IMR-90 (cell line): ENCODE measurements around the gene ZDHHC7. TPM values are rescaled to one million over a fixed set of nuclear protein-coding genes. Genes with fewer than 3 reads are reported as not detected.

ENCODE experiments used
- ATAC-seq: fragments of 200-7000 bp; cut with Tn5 transposase; 2 replicates; pipeline ENCODE4 v1.9.1; 2020; ENCODE audit warnings: low read depth, mild to moderate bottlenecking, moderate library complexity
- BruUV-seq: library from RNA; stranded (reverse); fragments of 400-500 nt; replicated peaks from 2 replicates; lab custom pipeline; 2021; lab: Mats Ljungman, UMichigan
- CTCF ChIA-PET: fragments of 300-600 bp; formaldehyde crosslinking; extraction: SDS; loops from one replicate; lab custom pipeline; 2021; ENCODE audit warnings: antibody characterized with exemption; lab: Yijun Ruan, JAX
- POLR2A ChIA-PET: fragments of 300-600 bp; sonication (Branson Sonifier 250); formaldehyde crosslinking; loops from one replicate; lab custom pipeline; 2022; ENCODE audit warnings: antibody characterized with exemption; ENCODE audit not compliant: unreplicated experiment; lab: Charles Lee
- DNase-seq: peaks from one replicate; pipeline ENCODE4 v3.0.0; 2013
- H2AFZ ChIP-seq: replicated peaks from 2 replicates; pipeline ENCODE3; 2013; ENCODE audit warnings: low read length, mild to moderate bottlenecking; ENCODE audit not compliant: poor library complexity
- H2AK5ac ChIP-seq: 2 replicates; pipeline ENCODE4 v1.6.1; 2013; ENCODE audit warnings: low read depth, low read length, inconsistent platforms
- H2AK9ac ChIP-seq: replicated peaks from 2 replicates; pipeline ENCODE3; 2013; ENCODE audit warnings: mild to moderate bottlenecking, low read depth, low read length, moderate library complexity; ENCODE audit not compliant: poor library complexity
- H2BK120ac ChIP-seq: 2 replicates; pipeline ENCODE4 v1.6.1; 2013; ENCODE audit warnings: low read depth, low read length, inconsistent platforms
- H2BK15ac ChIP-seq: 3 replicates; pipeline ENCODE4 v1.6.1; 2013; ENCODE audit warnings: low read depth, low read length, inconsistent platforms
- H2BK20ac ChIP-seq: 2 replicates; pipeline ENCODE4 v1.6.1; 2013; ENCODE audit warnings: low read depth, mild to moderate bottlenecking, inconsistent platforms, low read length, moderate library complexity
- H2BK5ac ChIP-seq: 2 replicates; pipeline ENCODE4 v1.6.1; 2013; ENCODE audit warnings: mild to moderate bottlenecking, low read depth, low read length, inconsistent platforms; ENCODE audit not compliant: poor library complexity, severe bottlenecking
- H3K14ac ChIP-seq: replicated peaks from 2 replicates; pipeline ENCODE4 v1.6.1; 2013; ENCODE audit warnings: low read depth, low read length, inconsistent platforms
- H3K18ac ChIP-seq: 2 replicates; pipeline ENCODE4 v1.6.1; 2013; ENCODE audit warnings: low read depth, low read length, control low read depth
- H3K23ac ChIP-seq: 2 replicates; pipeline ENCODE4 v1.6.1; 2013; ENCODE audit warnings: low read depth, low read length, inconsistent platforms
- H3K27ac ChIP-seq: 2 replicates; pipeline ENCODE4 v1.5.1; 2013; ENCODE audit warnings: mild to moderate bottlenecking, control low read depth, low read length; ENCODE audit not compliant: insufficient read depth
- H3K27me3 ChIP-seq: 2 replicates; pipeline ENCODE4 v1.6.1; 2013; ENCODE audit warnings: low read length; ENCODE audit not compliant: control insufficient read depth, insufficient read depth
- H3K36me3 ChIP-seq: 2 replicates; pipeline ENCODE4 v1.6.1; 2013; ENCODE audit warnings: low read length, mixed read lengths; ENCODE audit not compliant: control insufficient read depth, insufficient read depth
- H3K4ac ChIP-seq: 2 replicates; pipeline ENCODE4 v1.6.1; 2013; ENCODE audit warnings: low read depth, low read length, inconsistent platforms
- H3K4me1 ChIP-seq: 2 replicates; pipeline ENCODE4 v1.6.1; 2013; ENCODE audit warnings: low read length, mixed read lengths; ENCODE audit not compliant: control insufficient read depth, insufficient read depth
- H3K4me2 ChIP-seq: 2 replicates; pipeline ENCODE4 v1.6.1; 2013; ENCODE audit warnings: low read depth, mild to moderate bottlenecking, control low read depth, low read length, moderate library complexity
- H3K4me3 ChIP-seq: 2 replicates; pipeline ENCODE4 v1.5.1; 2013; ENCODE audit warnings: low read depth, mild to moderate bottlenecking, control low read depth, low read length, moderate library complexity; ENCODE audit not compliant: insufficient read depth
- H3K56ac ChIP-seq: 2 replicates; pipeline ENCODE4 v1.6.1; 2013; ENCODE audit warnings: low read length, inconsistent platforms; ENCODE audit not compliant: insufficient read depth; ENCODE audit errors: extremely low read depth
- H3K79me1 ChIP-seq, 2 experiments: 2 replicates each; pipeline ENCODE4 v1.6.1; 2013; ENCODE audit warnings: low read length in 2 of 2, inconsistent platforms in 1 of 2, low read depth in 1 of 2
- H3K9ac ChIP-seq: 2 replicates; pipeline ENCODE4 v1.6.1; 2013; ENCODE audit warnings: low read depth, low read length, control low read depth
- H3K9me1 ChIP-seq: 2 replicates; pipeline ENCODE4 v1.6.1; 2013; ENCODE audit warnings: low read length, inconsistent platforms; ENCODE audit not compliant: insufficient read depth
- H3K9me3 ChIP-seq: 2 replicates; pipeline ENCODE4 v1.6.1; 2013; ENCODE audit warnings: low read length; ENCODE audit not compliant: control insufficient read depth, insufficient read depth
- H4K20me1 ChIP-seq: 2 replicates; pipeline ENCODE4 v1.6.1; 2013; ENCODE audit warnings: low read length, inconsistent platforms; ENCODE audit not compliant: insufficient read depth
- H4K5ac ChIP-seq: 2 replicates; pipeline ENCODE4 v1.6.1; 2013; ENCODE audit warnings: mild to moderate bottlenecking, low read depth, low read length, control low read depth
- H4K8ac ChIP-seq, 2 experiments: 2 replicates each; pipeline ENCODE4 v1.6.1; 2013; ENCODE audit warnings: low read depth in 2 of 2, low read length in 2 of 2, control low read depth in 1 of 2, inconsistent platforms in 1 of 2
- H4K91ac ChIP-seq: 2 replicates; pipeline ENCODE4 v1.6.1; 2013; ENCODE audit warnings: low read depth, low read length, inconsistent platforms; ENCODE audit not compliant: insufficient read depth
- CHD1 ChIP-seq: IDR thresholded peaks from 2 replicates; pipeline ENCODE4 v1.6.1; 2012; ENCODE audit warnings: low read depth, low read length, improper control_type of control experiment
- ELK1 ChIP-seq: fragments of 150-350 bp; IDR thresholded peaks from 2 replicates; pipeline ENCODE4 v1.6.1; 2016; ENCODE audit warnings: low read depth, mild to moderate bottlenecking, low read length, moderate library complexity, borderline replicate concordance
- MAZ ChIP-seq: IDR thresholded peaks from 2 replicates; pipeline ENCODE4 v1.6.1; 2012; ENCODE audit warnings: low read depth, mild to moderate bottlenecking, low read length, improper control_type of control experiment, moderate library complexity, borderline replicate concordance
- RAD21 ChIP-seq: IDR thresholded peaks from 2 replicates; pipeline ENCODE4 v1.6.1; 2012; ENCODE audit warnings: low read length, improper control_type of control experiment
- RFX5 ChIP-seq: IDR thresholded peaks from 2 replicates; pipeline ENCODE4 v1.8.0; 2012; ENCODE audit warnings: low read depth, mild to moderate bottlenecking, low read length, moderate library complexity
- WGBS, 2 experiments: methylation state at CpG; one replicate each; pipeline versions ENCODE4 v1.1.5 to v1.1.7; 2013; ENCODE audit warnings: missing lambda C conversion rate in 2 of 2; ENCODE audit not compliant: insufficient read length in 1 of 2; ENCODE audit errors: extremely low coverage in 2 of 2; 5-methylcytosine and 5-hydroxymethylcytosine counted together
- dilution Hi-C: fragments of 300-500 bp; cut with HindIII; formaldehyde crosslinking; loops from one replicate; pipeline ENCODE4 v1.14.3; 2018; ENCODE audit warnings: low sequenced_read_pairs; ENCODE audit not compliant: unreplicated experiment
- in situ Hi-C: fragments of 300-500 bp; cut with MboI; formaldehyde crosslinking; loops from 3 replicates; pipeline ENCODE4 v1.14.3; 2019; ENCODE audit warnings: low sequenced_read_pairs, inconsistent platforms, mixed read lengths
- intact Hi-C: fragments of 100-400 bp; cut with micrococcal nuclease; formaldehyde crosslinking; loops from 2 replicates; pipeline ENCODE4 v1.10.0; 2022
- polyA plus RNA-seq, 3 experiments: library from polyadenylated mRNA; depleted of rRNA; stranded (reverse); fragments of >200 nt; gene quantifications; 2 replicates each; pipeline ENCODE4 v1.2.3, GENCODE V29; 2012; ENCODE audit warnings: low replicate concordance in 1 of 3
- total RNA-seq: library from RNA; depleted of rRNA; stranded (reverse); fragments of >200 nt; gene quantifications from 2 replicates; pipeline ENCODE4 v1.2.3, GENCODE V29; 2012

The ZDHHC7 gene
- total and polyA plus RNA-seq, 2 of the 4 experiments (the other 2 are of a cell fraction): 80.1 to 97.1 TPM

GRCh38 chr16:85045641-85046471 is 34.5 kb upstream of the ZDHHC7 start:
- Histone ChIP-seq H3K79me1 (peaks cover 0 to 22% of the 10 kb centered on the region in 2 experiments; a peak in 3 of 4 replicates), H2AK5ac (no peak overlapping the region), H4K8ac (no peak overlapping the region), H2AK9ac (no peak overlapping the region), H4K20me1 (peaks cover 9% of the 10 kb centered on the region), H3K23ac (no peak overlapping the region), H3K4me3 (no peak overlapping the region), H3K27ac (no peak overlapping the region), H2BK120ac (no peak overlapping the region), H4K91ac (no peak overlapping the region), H3K27me3 (peaks cover 1% of the 10 kb centered on the region; the same call in 1 of the 2 replicates), H3K14ac (no peak overlapping the region), H3K18ac (no peak overlapping the region), H3K4me1 (peaks cover 5% of the 10 kb centered on the region), H3K56ac (no peak overlapping the region), H3K9me3 (no peaks in the 10 kb centered on the region), H3K9ac (no peak overlapping the region), H3K4ac (no peak overlapping the region), H2AFZ (no peak overlapping the region), H3K4me2 (no peak overlapping the region), H4K5ac (no peak overlapping the region), H2BK20ac (no peak overlapping the region), H3K9me1 (peaks cover 3% of the 10 kb centered on the region), H2BK15ac (no peak overlapping the region; the same call in 2 of the 3 replicates), H3K36me3 (peaks cover 5% of the 10 kb centered on the region; the same call in 1 of the 2 replicates), H2BK5ac (no peak overlapping the region)
- dilution Hi-C loops (no loop called here), in situ Hi-C loops (no loop called here), intact Hi-C loops (no loop called here)
- no peak for ATAC-seq
- no peak for TF ChIP-seq RAD21
- TF ChIP-seq ELK1: no peak
- TF ChIP-seq CHD1: no peak
- TF ChIP-seq MAZ: no peak
- TF ChIP-seq RFX5: no peak
- WGBS, 2 experiments: 92% methylated on average over 17 of the region's 23 CpGs; no CpG with 5 or more reads in 1 of the 2 experiments
- POLR2A ChIA-PET: no interaction called here
- CTCF ChIA-PET: no interaction called here
- BruUV-seq: no TSS peak
- no peak for DNase-seq
